Measurements from ENCODE around the gene SAFB2. TPM values are rescaled to one million over a fixed set of nuclear protein-coding genes. Genes with fewer than 3 reads are reported as not detected.

SAFB2 gene
- polyA plus RNA-seq, 1 of the 3 experiments (the other 2 are of a cell fraction), result 37.7 TPM

DNA sequence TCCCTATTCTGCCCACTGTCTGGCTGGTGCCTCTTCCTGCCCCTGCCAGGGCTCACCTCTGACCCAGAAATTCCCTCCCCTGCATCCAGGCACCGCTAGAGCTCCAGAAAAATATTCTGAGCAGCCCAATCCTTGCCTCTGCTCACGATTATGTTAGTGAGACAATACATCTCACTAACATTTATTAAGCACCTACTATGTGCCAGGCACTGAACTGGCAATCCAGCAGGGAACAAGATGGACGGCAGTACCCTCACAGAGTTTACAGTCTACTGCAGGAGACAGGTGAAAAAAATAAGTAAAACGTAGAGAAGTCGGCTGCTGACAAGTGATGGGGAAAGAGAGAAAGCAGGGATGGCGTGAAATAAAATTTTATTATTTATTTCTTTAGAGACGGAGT is 60.3 kb downstream of the SAFB2 start:
- H3K9me3 ChIP-seq, result no peaks in the 10 kb centered on the region
- H3K79me2 ChIP-seq (ENCODE audit: insufficient read depth), result no peaks in the 10 kb centered on the region
- no peak overlapping the region for H3K27ac ChIP-seq (ENCODE audit: low read depth in 2 of 2, low read length in 1 of 2)
- DNase-seq, result no peak
- TF ChIP-seq FOSL2 (IDR thresholded peaks at IDR 0.05; ENCODE audit: borderline replicate concordance, low read depth), result no peak
- no peak for TF ChIP-seq GATA2 (CRISPR knock-in tag; IDR thresholded peaks at IDR 0.05)
- no peak for TF ChIP-seq GABPA (IDR thresholded peaks at IDR 0.05; ENCODE audit: low read depth)
- no peak for TF ChIP-seq FOXM1 (IDR thresholded peaks at IDR 0.05; ENCODE audit: low read depth)
- no peak for TF ChIP-seq POLR2AphosphoS5 (IDR thresholded peaks at IDR 0.05; ENCODE audit: low read depth, low read length)
- TF ChIP-seq JUND (IDR thresholded peaks at IDR 0.05), result no peak
- TF ChIP-seq, protein P1, sequence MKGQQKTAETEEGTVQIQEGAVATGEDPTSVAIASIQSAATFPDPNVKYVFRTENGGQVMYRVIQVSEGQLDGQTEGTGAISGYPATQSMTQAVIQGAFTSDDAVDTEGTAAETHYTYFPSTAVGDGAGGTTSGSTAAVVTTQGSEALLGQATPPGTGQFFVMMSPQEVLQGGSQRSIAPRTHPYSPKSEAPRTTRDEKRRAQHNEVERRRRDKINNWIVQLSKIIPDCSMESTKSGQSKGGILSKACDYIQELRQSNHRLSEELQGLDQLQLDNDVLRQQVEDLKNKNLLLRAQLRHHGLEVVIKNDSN (IDR thresholded peaks at IDR 0.05; ENCODE audit: borderline replicate concordance, low read depth), result no peak
- TF ChIP-seq, protein P2, sequence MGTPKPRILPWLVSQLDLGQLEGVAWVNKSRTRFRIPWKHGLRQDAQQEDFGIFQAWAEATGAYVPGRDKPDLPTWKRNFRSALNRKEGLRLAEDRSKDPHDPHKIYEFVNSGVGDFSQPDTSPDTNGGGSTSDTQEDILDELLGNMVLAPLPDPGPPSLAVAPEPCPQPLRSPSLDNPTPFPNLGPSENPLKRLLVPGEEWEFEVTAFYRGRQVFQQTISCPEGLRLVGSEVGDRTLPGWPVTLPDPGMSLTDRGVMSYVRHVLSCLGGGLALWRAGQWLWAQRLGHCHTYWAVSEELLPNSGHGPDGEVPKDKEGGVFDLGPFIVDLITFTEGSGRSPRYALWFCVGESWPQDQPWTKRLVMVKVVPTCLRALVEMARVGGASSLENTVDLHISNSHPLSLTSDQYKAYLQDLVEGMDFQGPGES (IDR thresholded peaks at IDR 0.05; ENCODE audit: low read depth, low read length), result no peak
- no peak for TF ChIP-seq RCOR1 (IDR thresholded peaks at IDR 0.05; ENCODE audit: low read length)
- CTCF ChIA-PET, result interaction anchor here (0.8 to 1.6 kb wide), 8 partner anchors 11 to 758 kb away, joined by 3 to 4 read pairs (median 4); no protein-coding TSS in a partner anchor
- no peaks in the 10 kb centered on the region for H3F3A ChIP-seq (replicated peaks; ENCODE audit: insufficient read depth)
- no peak overlapping the region for H3K9ac ChIP-seq
- H3K27me3 ChIP-seq (ENCODE audit: insufficient read depth), result peaks cover 21% of the 10 kb centered on the region
- POLR2A ChIA-PET, result no interaction called here
- no peaks in the 10 kb centered on the region for H3K9me2 ChIP-seq
- no peaks in the 10 kb centered on the region; a peak in 1 of 4 replicates for H3K4me1 ChIP-seq (ENCODE audit: control insufficient read depth in 1 of 2, insufficient read depth in 2 of 2, low read depth in 1 of 2, low read length in 1 of 2)
- WGBS (ENCODE audit: low lambda C conversion rate), result 61% methylated on average over 7 of the region's 7 CpGs
- H3K4me2 ChIP-seq, result no peak overlapping the region
- no peaks in the 10 kb centered on the region for H3K36me3 ChIP-seq (replicated peaks in 1 of 2; ENCODE audit: control insufficient read depth in 1 of 2, insufficient read depth in 2 of 2, low read length in 1 of 2)
- H3K4me3 ChIP-seq (ENCODE audit: low read depth in 2 of 2, low read length in 1 of 2), result no peak overlapping the region
- no peak overlapping the region for H2AFZ ChIP-seq (ENCODE audit: low read depth)
- no peaks in the 10 kb centered on the region for H4K20me1 ChIP-seq (ENCODE audit: insufficient read depth)

DNA sequence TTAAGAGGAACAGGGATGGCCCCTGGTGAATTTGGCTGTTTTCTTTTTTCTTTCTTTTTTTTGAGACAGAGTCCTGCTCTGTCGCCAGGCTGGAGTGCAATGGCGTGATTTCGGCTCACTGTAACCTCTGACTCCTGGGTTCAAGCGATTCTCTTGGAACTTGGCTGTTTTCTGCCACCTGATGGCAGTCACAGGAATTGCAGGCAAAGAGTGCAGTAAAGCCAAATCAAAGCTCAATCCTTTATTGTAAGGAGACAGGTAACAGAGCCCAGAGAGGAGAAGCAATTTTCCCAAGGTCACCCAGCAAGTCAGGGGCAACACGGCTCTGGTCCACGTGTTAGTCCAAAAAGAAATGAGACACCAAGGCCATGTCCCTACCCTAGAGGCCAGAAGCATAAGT is 61.0 kb downstream of the SAFB2 start:
- H3K27ac ChIP-seq (ENCODE audit: low read depth in 2 of 2, low read length in 1 of 2), result no peak overlapping the region
- TF ChIP-seq FOXJ3 (CRISPR knock-in tag; IDR thresholded peaks at IDR 0.05), result no peak
- TF ChIP-seq, protein P3, sequence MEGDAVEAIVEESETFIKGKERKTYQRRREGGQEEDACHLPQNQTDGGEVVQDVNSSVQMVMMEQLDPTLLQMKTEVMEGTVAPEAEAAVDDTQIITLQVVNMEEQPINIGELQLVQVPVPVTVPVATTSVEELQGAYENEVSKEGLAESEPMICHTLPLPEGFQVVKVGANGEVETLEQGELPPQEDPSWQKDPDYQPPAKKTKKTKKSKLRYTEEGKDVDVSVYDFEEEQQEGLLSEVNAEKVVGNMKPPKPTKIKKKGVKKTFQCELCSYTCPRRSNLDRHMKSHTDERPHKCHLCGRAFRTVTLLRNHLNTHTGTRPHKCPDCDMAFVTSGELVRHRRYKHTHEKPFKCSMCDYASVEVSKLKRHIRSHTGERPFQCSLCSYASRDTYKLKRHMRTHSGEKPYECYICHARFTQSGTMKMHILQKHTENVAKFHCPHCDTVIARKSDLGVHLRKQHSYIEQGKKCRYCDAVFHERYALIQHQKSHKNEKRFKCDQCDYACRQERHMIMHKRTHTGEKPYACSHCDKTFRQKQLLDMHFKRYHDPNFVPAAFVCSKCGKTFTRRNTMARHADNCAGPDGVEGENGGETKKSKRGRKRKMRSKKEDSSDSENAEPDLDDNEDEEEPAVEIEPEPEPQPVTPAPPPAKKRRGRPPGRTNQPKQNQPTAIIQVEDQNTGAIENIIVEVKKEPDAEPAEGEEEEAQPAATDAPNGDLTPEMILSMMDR (IDR thresholded peaks at IDR 0.05), result peak; percentile 54
- TF ChIP-seq NRF1 (IDR thresholded peaks at IDR 0.05; ENCODE audit: low read depth, low read length), result no peak
- no peaks in the 10 kb centered on the region for H3K9me3 ChIP-seq
- H3K27me3 ChIP-seq (ENCODE audit: insufficient read depth), result peaks cover 14% of the 10 kb centered on the region
- no peak overlapping the region for H3K4me3 ChIP-seq (ENCODE audit: low read depth in 2 of 2, low read length in 1 of 2)
- H2AFZ ChIP-seq (ENCODE audit: low read depth), result no peak overlapping the region
- CTCF ChIA-PET, result interaction anchor here (0.8 to 1.3 kb wide), 8 partner anchors 11 to 757 kb away, joined by 3 to 4 read pairs (median 4); no protein-coding TSS in a partner anchor
- POLR2A ChIA-PET, result no interaction called here
- no peak overlapping the region for H3K9ac ChIP-seq
- H3K9me2 ChIP-seq, result no peaks in the 10 kb centered on the region
- H3F3A ChIP-seq (replicated peaks; ENCODE audit: insufficient read depth), result no peaks in the 10 kb centered on the region
- no peaks in the 10 kb centered on the region for H3K36me3 ChIP-seq (replicated peaks in 1 of 2; ENCODE audit: control insufficient read depth in 1 of 2, insufficient read depth in 2 of 2, low read length in 1 of 2)
- WGBS (ENCODE audit: low lambda C conversion rate), result 83% methylated on average over 6 of the region's 6 CpGs
- H4K20me1 ChIP-seq (ENCODE audit: insufficient read depth), result no peaks in the 10 kb centered on the region
- H3K79me2 ChIP-seq (ENCODE audit: insufficient read depth), result no peaks in the 10 kb centered on the region
- no peaks in the 10 kb centered on the region; a peak in 1 of 4 replicates for H3K4me1 ChIP-seq (ENCODE audit: control insufficient read depth in 1 of 2, insufficient read depth in 2 of 2, low read depth in 1 of 2, low read length in 1 of 2)
- DNase-seq, result peak; percentile 28
- H3K4me2 ChIP-seq, result no peak overlapping the region
